Muscle layer of duodenum (tissue), 2 donors: ENCODE measurements around the gene ARHGEF4.
"Not testable (repeated sequence)": the region's sequence is repeated elsewhere in the genome, so short reads cannot be mapped to it uniquely, and the experiment has no call there.

Experiments used
- H3K27ac ChIP-seq: one replicate; pipeline ENCODE4 v1.7.0; 2013; ENCODE audit warnings: mild to moderate bottlenecking, low read length
- H3K27me3 ChIP-seq: one replicate; pipeline ENCODE4 v1.7.0; 2013; ENCODE audit warnings: low read depth, mild to moderate bottlenecking, control low read depth, low read length
- H3K36me3 ChIP-seq, 2 donors: one replicate each; pipeline ENCODE4 v1.7.0; 2013; ENCODE audit warnings: low read length in 2 of 2, control low read depth in 1 of 2, mild to moderate bottlenecking in 1 of 2; ENCODE audit not compliant: insufficient read depth in 2 of 2, control insufficient read depth in 1 of 2
- H3K4me1 ChIP-seq, 2 donors: one replicate each; pipeline ENCODE4 v1.7.0; 2013; ENCODE audit warnings: low read length in 2 of 2, mild to moderate bottlenecking in 2 of 2, control low read depth in 1 of 2, moderate library complexity in 1 of 2; ENCODE audit not compliant: insufficient read depth in 2 of 2, control insufficient read depth in 1 of 2
- H3K4me3 ChIP-seq, 2 donors: one replicate each; pipeline ENCODE4 v1.7.0; 2013; ENCODE audit warnings: low read length in 2 of 2, low read depth in 1 of 2, mild to moderate bottlenecking in 1 of 2
- H3K9me3 ChIP-seq, 2 donors: one replicate each; pipeline ENCODE4 v1.7.0; 2013; ENCODE audit warnings: low read length in 2 of 2, control low read depth in 1 of 2, mild to moderate bottlenecking in 1 of 2; ENCODE audit not compliant: control insufficient read depth in 1 of 2
- donor health status: healthy.

Gene ARHGEF4

GRCh38 chr2:130898553-130898952 lies 61.8 kb downstream of the ARHGEF4 start:
- H3K27ac ChIP-seq: no peak overlapping the region

GRCh38 chr2:130899306-130899705 lies 62.6 kb downstream of the ARHGEF4 start:
- H3K9me3 ChIP-seq: no peaks in the 10 kb centered on the region
- H3K27me3 ChIP-seq: no peaks in the 10 kb centered on the region
- no peak overlapping the region for H3K4me3 ChIP-seq
- H3K27ac ChIP-seq: no peak overlapping the region
- no peaks in the 10 kb centered on the region for H3K4me1 ChIP-seq
- H3K36me3 ChIP-seq: no peaks in the 10 kb centered on the region

More at GRCh38 chr2:130898553-130898952, 61.8 kb downstream of the ARHGEF4 start:
- H3K4me3 ChIP-seq: no peak overlapping the region
- H3K4me1 ChIP-seq: no peaks in the 10 kb centered on the region
- no peaks in the 10 kb centered on the region for H3K9me3 ChIP-seq
- H3K36me3 ChIP-seq: no peaks in the 10 kb centered on the region
- no peaks in the 10 kb centered on the region for H3K27me3 ChIP-seq

- no peaks in the 10 kb centered on the region for H3K9me3 ChIP-seq
Observed at GRCh38 chr2:130901061-130901460, 64.3 kb downstream of the ARHGEF4 start.

GRCh38 chr2:130901626-130902025 lies 64.9 kb downstream of the ARHGEF4 start:
- not testable (repeated sequence) for H3K9me3 ChIP-seq, H3K4me3 ChIP-seq, H3K27me3 ChIP-seq, H3K27ac ChIP-seq, H3K4me1 ChIP-seq, H3K36me3 ChIP-seq

More at GRCh38 chr2:130901061-130901460, 64.3 kb downstream of the ARHGEF4 start:
- Histone ChIP-seq H3K27me3 (no peaks in the 10 kb centered on the region), H3K27ac (no peak overlapping the region), H3K4me1 (no peaks in the 10 kb centered on the region), H3K4me3 (no peak overlapping the region), H3K36me3 (no peaks in the 10 kb centered on the region)

- H3K27me3 ChIP-seq: no peaks in the 10 kb centered on the region
- H3K36me3 ChIP-seq: no peaks in the 10 kb centered on the region
- no peaks in the 10 kb centered on the region for H3K4me1 ChIP-seq
- H3K9me3 ChIP-seq: no peaks in the 10 kb centered on the region
- H3K27ac ChIP-seq: no peak overlapping the region
- no peak overlapping the region for H3K4me3 ChIP-seq
Observed at GRCh38 chr2:130908832-130909231, 72.1 kb downstream of the ARHGEF4 start.

GRCh38 chr2:130910931-130911330 lies 74.2 kb downstream of the ARHGEF4 start:
- H3K36me3 ChIP-seq: no peaks in the 10 kb centered on the region
- no peak overlapping the region for H3K27ac ChIP-seq
- H3K4me1 ChIP-seq: no peaks in the 10 kb centered on the region
- H3K9me3 ChIP-seq: no peaks in the 10 kb centered on the region
- H3K4me3 ChIP-seq: no peak overlapping the region
- H3K27me3 ChIP-seq: peaks cover 7% of the 10 kb centered on the region

- Histone ChIP-seq H3K36me3 (no peaks in the 10 kb centered on the region), H3K9me3 (no peaks in the 10 kb centered on the region), H3K27me3 (peaks cover 7% of the 10 kb centered on the region), H3K27ac (no peak overlapping the region), H3K4me1 (no peaks in the 10 kb centered on the region), H3K4me3 (no peak overlapping the region)
Observed at GRCh38 chr2:130911482-130911881, 74.8 kb downstream of the ARHGEF4 start.

GRCh38 chr2:130911996-130912395 lies 75.3 kb downstream of the ARHGEF4 start:
- Histone ChIP-seq H3K9me3 (no peaks in the 10 kb centered on the region), H3K27me3 (peaks cover 7% of the 10 kb centered on the region), H3K36me3 (no peaks in the 10 kb centered on the region), H3K4me3 (no peak overlapping the region), H3K27ac (no peak overlapping the region), H3K4me1 (no peaks in the 10 kb centered on the region)

GRCh38 chr2:130912471-130912870 lies 75.8 kb downstream of the ARHGEF4 start:
- no peaks in the 10 kb centered on the region for H3K9me3 ChIP-seq
- H3K4me1 ChIP-seq: no peaks in the 10 kb centered on the region
- peaks cover 7% of the 10 kb centered on the region for H3K27me3 ChIP-seq
- no peak overlapping the region for H3K27ac ChIP-seq
- H3K4me3 ChIP-seq: no peak overlapping the region
- H3K36me3 ChIP-seq: no peaks in the 10 kb centered on the region

GRCh38 chr2:130913891-130914290 lies 77.2 kb downstream of the ARHGEF4 start:
- no peak overlapping the region for H3K4me3 ChIP-seq
- peaks cover 7% of the 10 kb centered on the region for H3K27me3 ChIP-seq
- H3K36me3 ChIP-seq: no peaks in the 10 kb centered on the region
- H3K9me3 ChIP-seq: no peaks in the 10 kb centered on the region
- H3K27ac ChIP-seq: no peak overlapping the region
- no peaks in the 10 kb centered on the region for H3K4me1 ChIP-seq

GRCh38 chr2:130915149-130915548 lies 78.4 kb downstream of the ARHGEF4 start:
- no peak overlapping the region for H3K27ac ChIP-seq
- no peak overlapping the region for H3K4me3 ChIP-seq
- H3K9me3 ChIP-seq: no peaks in the 10 kb centered on the region
- no peaks in the 10 kb centered on the region for H3K4me1 ChIP-seq
- H3K36me3 ChIP-seq: no peaks in the 10 kb centered on the region
- H3K27me3 ChIP-seq: peaks cover 7% of the 10 kb centered on the region

GRCh38 chr2:130915595-130916437 lies 79.1 kb downstream of the ARHGEF4 start:
- H3K9me3 ChIP-seq: no peaks in the 10 kb centered on the region
- H3K27ac ChIP-seq: no peak overlapping the region
- H3K4me1 ChIP-seq: no peaks in the 10 kb centered on the region
- H3K36me3 ChIP-seq: no peaks in the 10 kb centered on the region
- no peak overlapping the region for H3K4me3 ChIP-seq
- H3K27me3 ChIP-seq: peaks cover 7% of the 10 kb centered on the region
